Lower leg skin (tissue), 4 donors: Measurements from ENCODE around the gene PNKP. TPM values are rescaled to one million over a fixed set of nuclear protein-coding genes. Genes with fewer than 3 reads are reported as not detected.

Experiments used
- DNase-seq, 2 donors: peaks; one replicate each; pipeline ENCODE4 v3.0.0-alpha.2; 2019; ENCODE audit warnings: low spot score in 2 of 2
- H3K4me3 ChIP-seq: fragments of 200-600 bp; sonication (generic); 2 replicates; pipeline ENCODE4 v1.5.1; 2017; ENCODE audit warnings: mild to moderate bottlenecking, low read depth; ENCODE audit not compliant: poor library complexity, severe bottlenecking
- POLR2A ChIP-seq, 2 donors: fragments of 450-650 bp; IDR thresholded peaks; one replicate each; pipeline ENCODE4 v1.6.1; 2016 to 2017; ENCODE audit warnings: antibody characterized with exemption in 2 of 2, mild to moderate bottlenecking in 1 of 2, moderate library complexity in 1 of 2
- WGBS, 2 donors: methylation state at CpG; one replicate each; pipeline ENCODE4 v1.1.5; 2018; 5-methylcytosine and 5-hydroxymethylcytosine counted together
- intact Hi-C: fragments of 100-400 bp; cut with DNase I; formaldehyde crosslinking; loops from one replicate; pipeline ENCODE4 v1.15.0; 2023; ENCODE audit warnings: low total_unique reads
- total RNA-seq, 4 donors: library from RNA; depleted of rRNA; stranded (reverse); fragments of >200 nt; gene quantifications; one replicate each; pipeline ENCODE4 v1.1.0, GENCODE V29; 2016
- TF ChIP-seq, protein P1 (sequence below), 3 donors: fragments of 450-650 bp; IDR thresholded peaks; one replicate each; pipeline ENCODE4 v1.5.1; 2016; ENCODE audit warnings: antibody characterized with exemption in 3 of 3, mild to moderate bottlenecking in 3 of 3, moderate library complexity in 2 of 3

PNKP gene
- total RNA-seq, 4 donors from 2014 or later: 29.3 to 49.7 (median 35.1) TPM

DNA sequence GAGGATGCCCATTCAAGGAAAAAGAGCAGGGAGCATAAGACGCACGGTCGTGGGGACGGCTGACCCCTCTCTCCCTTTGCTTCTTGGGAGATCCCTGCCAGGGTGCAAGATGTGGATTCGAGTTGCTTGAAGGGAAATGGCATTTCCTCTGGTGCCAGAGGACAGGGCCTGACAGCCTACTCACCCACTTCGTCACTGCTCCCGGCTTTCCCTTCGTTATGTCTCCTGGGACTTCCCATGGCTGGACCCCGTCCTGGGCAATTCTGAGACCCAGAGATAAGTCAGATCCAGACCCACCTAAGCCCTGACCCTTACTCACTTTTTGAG, 11.3 kb upstream of the PNKP start:
- WGBS, 2 donors: 73 to 77% methylated on average over 9 of the region's 9 CpGs

DNA sequence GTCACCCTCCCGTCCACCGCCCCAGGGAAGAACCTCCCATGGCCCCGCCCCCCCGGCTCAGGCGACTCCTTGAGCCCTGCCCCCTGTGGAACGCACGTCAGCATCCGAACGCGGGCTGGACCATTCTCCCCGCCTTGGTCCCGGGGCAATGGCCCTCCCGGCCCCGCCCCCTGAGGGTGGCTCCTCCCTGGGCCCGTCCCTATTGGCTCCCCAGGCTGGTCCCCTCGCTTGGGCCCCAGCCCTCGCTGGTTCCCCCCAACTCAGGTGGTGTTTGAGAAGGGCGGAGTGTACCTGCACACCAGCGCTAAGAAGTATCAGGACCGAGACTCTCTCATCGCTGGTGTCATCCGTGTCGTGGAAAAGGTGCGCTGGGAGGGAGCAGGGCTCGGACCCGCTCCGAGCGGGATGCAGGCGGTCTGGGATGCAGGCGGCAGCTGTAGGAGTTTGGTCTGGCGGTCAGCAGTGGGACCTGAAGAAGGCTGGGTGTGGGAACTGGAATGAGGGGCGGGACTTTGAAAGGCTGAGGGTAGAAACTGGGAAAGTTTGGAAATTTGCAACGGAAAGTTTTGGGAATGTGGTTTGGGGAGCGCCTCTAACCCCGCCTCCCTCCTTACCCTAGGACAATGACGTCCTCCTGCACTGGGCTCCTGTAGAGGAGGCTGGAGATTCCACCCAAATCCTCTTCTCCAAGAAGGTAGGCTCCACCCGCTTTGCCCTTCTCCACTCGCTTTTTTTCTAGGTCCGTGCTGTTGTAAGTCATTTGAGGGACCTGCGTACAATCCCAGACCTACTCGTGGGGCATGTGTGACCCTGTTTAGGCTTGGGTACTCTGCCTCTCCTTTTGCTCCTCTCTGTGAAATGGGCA, 10.7 kb upstream of the PNKP start:
- no peak for TF ChIP-seq POLR2A (IDR thresholded peaks at IDR 0.05)
- TF ChIP-seq, protein P1, sequence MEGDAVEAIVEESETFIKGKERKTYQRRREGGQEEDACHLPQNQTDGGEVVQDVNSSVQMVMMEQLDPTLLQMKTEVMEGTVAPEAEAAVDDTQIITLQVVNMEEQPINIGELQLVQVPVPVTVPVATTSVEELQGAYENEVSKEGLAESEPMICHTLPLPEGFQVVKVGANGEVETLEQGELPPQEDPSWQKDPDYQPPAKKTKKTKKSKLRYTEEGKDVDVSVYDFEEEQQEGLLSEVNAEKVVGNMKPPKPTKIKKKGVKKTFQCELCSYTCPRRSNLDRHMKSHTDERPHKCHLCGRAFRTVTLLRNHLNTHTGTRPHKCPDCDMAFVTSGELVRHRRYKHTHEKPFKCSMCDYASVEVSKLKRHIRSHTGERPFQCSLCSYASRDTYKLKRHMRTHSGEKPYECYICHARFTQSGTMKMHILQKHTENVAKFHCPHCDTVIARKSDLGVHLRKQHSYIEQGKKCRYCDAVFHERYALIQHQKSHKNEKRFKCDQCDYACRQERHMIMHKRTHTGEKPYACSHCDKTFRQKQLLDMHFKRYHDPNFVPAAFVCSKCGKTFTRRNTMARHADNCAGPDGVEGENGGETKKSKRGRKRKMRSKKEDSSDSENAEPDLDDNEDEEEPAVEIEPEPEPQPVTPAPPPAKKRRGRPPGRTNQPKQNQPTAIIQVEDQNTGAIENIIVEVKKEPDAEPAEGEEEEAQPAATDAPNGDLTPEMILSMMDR (IDR thresholded peaks at IDR 0.05): no peak
- intact Hi-C loops: no loop called here
- WGBS, 2 donors: 6 to 7% methylated on average over 39 to 41 of the region's 41 CpGs
- DNase-seq: peak; percentile 98 to 100
- peak overlapping the region; percentile 51 for H3K4me3 ChIP-seq

More for the DNA sequence above, 11.3 kb upstream of the PNKP start:
- no peak for TF ChIP-seq POLR2A (IDR thresholded peaks at IDR 0.05)
- TF ChIP-seq, protein P1 (IDR thresholded peaks at IDR 0.05): no peak
- intact Hi-C loops: no loop called here
- H3K4me3 ChIP-seq: no peak overlapping the region
- no peak for DNase-seq

DNA sequence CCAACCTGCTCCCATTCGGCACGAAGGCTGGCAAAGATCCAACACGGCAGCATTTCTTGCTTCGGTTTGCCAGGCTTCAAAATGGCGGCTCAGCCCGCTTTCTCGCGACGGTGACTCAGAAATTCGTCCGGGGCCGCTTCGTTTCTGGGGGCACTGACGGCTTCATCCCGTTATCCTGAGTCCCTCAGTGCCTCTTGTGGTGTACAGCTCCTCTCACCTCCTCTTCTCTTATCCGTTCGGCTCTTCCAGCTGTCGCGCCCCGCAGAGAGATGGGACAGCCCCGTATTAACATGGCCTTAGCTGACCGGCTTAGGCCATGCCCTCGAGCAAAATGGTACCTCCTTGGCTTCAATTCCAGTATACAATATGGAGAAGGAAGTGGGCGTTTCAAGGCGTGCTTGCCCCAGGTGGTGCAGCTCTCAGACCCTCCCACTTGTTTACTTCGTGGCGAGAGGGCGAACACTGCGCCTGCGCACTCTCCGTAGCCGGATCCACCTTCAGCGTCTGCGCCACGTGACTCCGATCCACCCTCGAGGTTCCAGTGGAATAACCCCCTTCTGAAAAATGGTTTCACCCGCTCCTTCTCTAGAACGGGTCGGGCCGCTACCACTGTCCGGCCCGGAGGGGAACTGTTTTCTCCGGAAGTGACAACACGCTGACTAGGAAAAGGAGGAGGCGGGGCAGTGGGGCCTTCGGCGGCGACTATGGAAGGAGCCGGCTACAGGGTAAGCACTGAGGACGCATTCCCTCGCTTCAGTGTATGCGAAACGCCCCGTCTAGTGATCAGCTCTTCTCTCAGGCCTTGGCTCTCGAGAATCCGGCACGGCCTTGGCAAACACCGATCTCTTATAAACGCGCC, 9.9 kb upstream of the PNKP start, which contains the start of the genes AKT1S1 and TBC1D17:
Gene AKT1S1 (minus strand): TSS at position 336 of the 859 bp plus-strand sequence. CDS start 4,060 bp downstream, outside the sequence.
Gene TBC1D17 (plus strand): TSS at position 683 of the 859 bp plus-strand sequence. CDS start 22 bp downstream, at position 705.
- H3K4me3 ChIP-seq: peak within 1 kb of the TSS; percentile 72
- 1% methylated on average over 61 of the region's 61 CpGs for WGBS, 2 donors
- TF ChIP-seq POLR2A (IDR thresholded peaks at IDR 0.05): peak in 1 of 2 donors; percentile 95
- TF ChIP-seq, protein P1 (IDR thresholded peaks at IDR 0.05): no peak
- intact Hi-C loops: no loop called here
- DNase-seq: peak; percentile 100

DNA sequence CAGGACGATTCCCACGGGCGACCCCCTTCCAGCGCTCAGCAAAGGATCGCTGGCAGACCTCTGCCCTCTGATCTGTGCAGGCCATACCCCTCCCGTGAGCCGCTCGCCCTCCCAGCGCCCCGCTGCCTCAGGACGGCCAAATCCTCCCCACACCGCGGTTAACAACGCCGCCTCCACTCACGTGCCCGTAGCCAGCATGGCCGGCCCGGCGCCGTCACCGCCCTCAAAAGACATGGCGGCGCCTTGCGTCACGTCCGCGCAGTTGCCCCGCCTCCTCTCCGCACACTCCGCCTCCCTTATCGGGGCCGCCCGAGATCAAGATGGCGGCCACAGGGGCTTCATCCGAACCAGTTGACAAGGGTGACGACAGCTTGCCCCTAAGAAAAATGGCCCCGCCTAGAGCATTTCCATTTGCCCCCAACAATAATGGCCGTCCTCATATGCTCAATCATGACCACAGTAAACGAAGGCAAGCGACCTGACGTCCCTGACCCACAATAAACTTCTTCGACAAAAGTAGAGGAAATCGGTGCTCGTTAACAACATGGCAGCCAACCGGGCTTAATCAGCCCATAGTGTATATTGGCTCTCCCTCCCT, 9.1 kb upstream of the PNKP start:
- no peak for TF ChIP-seq POLR2A (IDR thresholded peaks at IDR 0.05)
- TF ChIP-seq, protein P1 (IDR thresholded peaks at IDR 0.05): no peak
- peak overlapping the region; percentile 72 for H3K4me3 ChIP-seq
- peak; percentile 98 to 100 for DNase-seq
- 0 to 1% methylated on average over 40 to 42 of the region's 46 CpGs for WGBS, 2 donors
- intact Hi-C loops: no loop called here

DNA sequence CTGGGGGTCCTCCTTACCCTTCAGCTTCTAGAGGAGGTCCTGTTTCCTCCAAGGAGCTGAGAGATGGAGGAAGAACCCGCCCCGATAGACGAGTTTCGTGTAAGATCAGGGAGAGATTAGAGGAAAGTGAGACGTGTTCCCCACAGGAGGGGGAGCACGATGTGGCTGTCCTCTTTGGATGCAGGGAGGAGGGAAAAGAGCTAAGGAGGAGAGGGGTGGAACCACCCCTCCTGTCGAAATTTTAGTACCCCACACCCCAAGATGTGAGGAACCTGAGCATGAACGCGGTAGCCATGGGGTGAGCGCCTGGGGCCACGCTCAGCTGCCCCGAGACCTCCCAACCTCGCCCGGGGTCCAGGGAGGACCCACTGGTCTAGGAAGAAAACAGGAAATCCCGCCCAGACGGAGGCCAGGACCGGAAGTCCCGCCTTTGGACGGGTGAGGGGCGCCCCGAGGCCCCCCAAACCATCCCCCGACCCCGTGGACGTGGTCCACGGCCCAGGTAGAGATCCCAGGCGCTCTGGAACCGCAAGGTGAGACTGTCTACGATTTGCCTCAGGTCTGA, 8.6 kb upstream of the PNKP start:
- intact Hi-C loops: no loop called here
- 0 to 1% methylated on average over 24 to 28 of the region's 28 CpGs for WGBS, 2 donors
- peak; percentile 68 to 93 for DNase-seq
- no peak for TF ChIP-seq POLR2A (IDR thresholded peaks at IDR 0.05)
- TF ChIP-seq, protein P1 (IDR thresholded peaks at IDR 0.05): no peak
- H3K4me3 ChIP-seq: peak overlapping the region; percentile 72
